ENCODE measurements around the gene PEX10.

PEX10 gene

DNA sequence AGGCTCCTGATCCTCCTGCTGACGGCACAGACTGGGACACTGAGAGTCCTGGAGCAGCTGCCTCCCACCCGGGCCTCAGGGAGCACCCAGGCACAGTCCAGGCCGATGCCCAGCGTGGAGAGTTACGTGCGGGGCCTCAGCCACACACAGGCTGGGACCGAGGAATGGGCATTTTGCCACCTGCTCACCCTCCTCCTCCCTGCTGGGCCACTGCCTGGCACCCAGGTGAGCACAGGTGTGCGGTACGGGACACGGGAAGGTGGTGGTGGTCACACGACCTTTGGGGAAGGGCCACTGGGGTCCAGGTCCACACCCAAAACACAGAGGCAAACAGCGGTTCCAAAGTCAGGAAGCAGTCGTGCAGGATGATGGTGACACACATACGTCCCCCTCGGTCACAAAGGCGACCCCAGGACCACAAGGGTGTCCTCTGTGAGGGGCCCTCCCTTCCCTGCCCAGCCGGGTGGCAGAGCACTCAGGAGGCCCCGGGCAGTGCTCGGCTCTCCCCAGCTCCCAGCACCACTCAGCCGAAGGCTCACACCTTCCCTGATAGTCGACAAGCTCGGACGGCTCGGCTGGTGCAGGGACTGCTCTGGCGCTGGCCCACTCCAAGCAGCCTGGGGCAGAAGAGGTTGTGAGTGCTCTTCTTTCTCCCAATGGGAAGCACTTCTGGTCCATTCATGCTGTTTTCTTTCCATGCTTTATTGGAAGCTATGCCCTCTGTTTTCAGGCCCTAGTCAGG, 35.3 kb downstream of the PEX10 start:
- Histone ChIP-seq H3K27ac (ENCODE audit: low read length) (no peak overlapping the region), H3K36me3 (ENCODE audit: control insufficient read depth, insufficient read depth, low read length) (no peaks in the 10 kb centered on the region; the same call in 1 of the 2 replicates), H3K4me3 (ENCODE audit: low read length) (no peak overlapping the region), H3K4me1 (ENCODE audit: control insufficient read depth, insufficient read depth, low read length) (no peaks in the 10 kb centered on the region), H3K27me3 (ENCODE audit: control insufficient read depth, insufficient read depth, low read length) (no peaks in the 10 kb centered on the region), H3K9me3 (ENCODE audit: control insufficient read depth, insufficient read depth, low read length) (no peaks in the 10 kb centered on the region)
- no peak for DNase-seq (ENCODE audit: low read depth, low spot score)
- no CpG with 5 or more reads among the region's 25 CpGs for WGBS (ENCODE audit: insufficient coverage, insufficient read length)

DNA sequence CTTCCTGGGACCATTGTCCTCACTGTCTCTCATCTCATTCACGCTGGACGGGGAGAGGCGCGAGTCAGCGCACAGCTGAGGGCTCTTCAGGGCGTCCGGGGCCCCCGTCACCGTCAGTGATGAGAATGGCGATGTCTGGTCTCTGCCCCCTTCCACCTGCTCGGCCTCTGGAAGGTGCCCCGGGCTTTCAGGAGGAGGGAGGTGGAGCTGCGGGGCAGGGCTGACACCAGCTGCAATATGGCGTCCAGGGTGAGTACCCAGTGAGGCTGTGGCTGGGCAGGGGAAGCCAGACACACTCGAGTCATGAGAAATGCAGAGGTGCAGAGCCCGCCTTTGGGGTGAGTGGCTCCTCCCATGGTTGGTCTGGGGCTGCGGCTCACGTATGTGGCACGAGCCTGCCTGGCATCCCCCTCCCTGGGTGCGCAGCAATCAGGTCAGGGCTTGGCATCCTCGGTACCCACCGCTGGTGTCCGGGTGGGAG, 36.1 kb downstream of the PEX10 start:
- no peaks in the 10 kb centered on the region for H3K9me3 ChIP-seq (ENCODE audit: control insufficient read depth, insufficient read depth, low read length)
- H3K27me3 ChIP-seq (ENCODE audit: control insufficient read depth, insufficient read depth, low read length): no peaks in the 10 kb centered on the region
- no peak for DNase-seq (ENCODE audit: low read depth, low spot score)
- H3K4me3 ChIP-seq (ENCODE audit: low read length): no peak overlapping the region
- H3K27ac ChIP-seq (ENCODE audit: low read length): no peak overlapping the region
- no peaks in the 10 kb centered on the region for H3K4me1 ChIP-seq (ENCODE audit: control insufficient read depth, insufficient read depth, low read length)
- WGBS (ENCODE audit: insufficient coverage, insufficient read length): no CpG with 5 or more reads among the region's 23 CpGs
- no peaks in the 10 kb centered on the region; the same call in 1 of the 2 replicates for H3K36me3 ChIP-seq (ENCODE audit: control insufficient read depth, insufficient read depth, low read length)

DNA sequence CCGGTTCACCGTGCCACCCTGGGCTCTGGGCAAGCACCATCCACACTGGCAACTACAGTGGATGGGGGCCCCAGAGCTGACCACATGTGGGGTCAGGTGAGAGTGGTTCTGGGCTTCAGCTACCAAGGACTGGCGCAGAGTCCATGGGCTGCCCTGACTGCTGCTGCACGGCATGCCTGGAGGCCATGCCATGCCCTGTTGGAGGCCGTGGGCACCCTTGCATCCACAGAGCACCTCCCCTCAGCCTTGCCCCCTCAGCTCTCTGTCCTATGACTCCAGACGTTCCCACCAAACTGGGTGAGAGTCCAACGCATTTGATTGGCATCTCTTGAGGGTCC, 36.5 kb downstream of the PEX10 start:
- H3K27ac ChIP-seq (ENCODE audit: low read length): no peak overlapping the region
- DNase-seq (ENCODE audit: low read depth, low spot score): no peak
- WGBS (ENCODE audit: insufficient coverage, insufficient read length): no CpG with 5 or more reads among the region's 7 CpGs
- no peak overlapping the region for H3K4me3 ChIP-seq (ENCODE audit: low read length)
- H3K36me3 ChIP-seq (ENCODE audit: control insufficient read depth, insufficient read depth, low read length): no peaks in the 10 kb centered on the region
- no peaks in the 10 kb centered on the region for H3K4me1 ChIP-seq (ENCODE audit: control insufficient read depth, insufficient read depth, low read length)
- H3K27me3 ChIP-seq (ENCODE audit: control insufficient read depth, insufficient read depth, low read length): no peaks in the 10 kb centered on the region
- no peaks in the 10 kb centered on the region for H3K9me3 ChIP-seq (ENCODE audit: control insufficient read depth, insufficient read depth, low read length)

DNA sequence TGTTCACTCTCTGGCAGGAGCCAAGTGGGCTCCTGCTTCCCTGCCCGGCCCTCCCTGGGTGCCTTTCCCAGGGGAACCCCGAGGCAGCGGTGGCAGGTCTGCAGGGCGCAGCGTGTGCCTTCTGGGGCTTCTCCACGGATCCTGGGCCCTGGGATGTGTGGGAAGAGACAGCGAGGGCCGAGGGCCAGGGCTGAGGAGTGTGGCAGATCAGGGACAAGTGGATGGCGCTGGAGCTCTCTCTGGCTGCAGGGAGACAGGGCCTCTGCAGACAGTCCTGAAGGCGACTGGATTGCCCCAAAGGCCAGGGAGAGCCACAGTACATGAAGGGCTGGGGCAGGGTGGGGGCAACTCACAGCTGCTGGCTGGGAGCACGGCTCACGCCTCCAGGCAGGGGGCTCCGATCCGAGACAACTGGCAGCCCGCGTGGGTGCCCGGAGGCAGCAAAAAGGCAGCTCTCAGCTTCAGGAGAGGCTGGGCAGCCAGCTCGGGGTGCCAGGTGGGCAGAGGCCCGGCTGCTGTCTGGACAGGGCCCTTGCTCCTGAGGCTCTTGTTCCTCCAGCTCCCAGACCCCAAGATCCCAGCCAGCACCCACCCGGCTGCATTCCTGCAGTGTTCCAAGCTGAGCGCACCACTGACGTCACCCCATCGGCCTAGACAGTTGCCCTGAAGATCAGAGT, 37.0 kb downstream of the PEX10 start:
- no peak overlapping the region for H3K27ac ChIP-seq (ENCODE audit: low read length)
- H3K4me3 ChIP-seq (ENCODE audit: low read length): no peak overlapping the region
- no peak for DNase-seq (ENCODE audit: low read depth, low spot score)
- no peaks in the 10 kb centered on the region for H3K9me3 ChIP-seq (ENCODE audit: control insufficient read depth, insufficient read depth, low read length)
- no CpG with 5 or more reads among the region's 23 CpGs for WGBS (ENCODE audit: insufficient coverage, insufficient read length)
- no peaks in the 10 kb centered on the region for H3K4me1 ChIP-seq (ENCODE audit: control insufficient read depth, insufficient read depth, low read length)
- H3K36me3 ChIP-seq (ENCODE audit: control insufficient read depth, insufficient read depth, low read length): no peaks in the 10 kb centered on the region
- H3K27me3 ChIP-seq (ENCODE audit: control insufficient read depth, insufficient read depth, low read length): no peaks in the 10 kb centered on the region

DNA sequence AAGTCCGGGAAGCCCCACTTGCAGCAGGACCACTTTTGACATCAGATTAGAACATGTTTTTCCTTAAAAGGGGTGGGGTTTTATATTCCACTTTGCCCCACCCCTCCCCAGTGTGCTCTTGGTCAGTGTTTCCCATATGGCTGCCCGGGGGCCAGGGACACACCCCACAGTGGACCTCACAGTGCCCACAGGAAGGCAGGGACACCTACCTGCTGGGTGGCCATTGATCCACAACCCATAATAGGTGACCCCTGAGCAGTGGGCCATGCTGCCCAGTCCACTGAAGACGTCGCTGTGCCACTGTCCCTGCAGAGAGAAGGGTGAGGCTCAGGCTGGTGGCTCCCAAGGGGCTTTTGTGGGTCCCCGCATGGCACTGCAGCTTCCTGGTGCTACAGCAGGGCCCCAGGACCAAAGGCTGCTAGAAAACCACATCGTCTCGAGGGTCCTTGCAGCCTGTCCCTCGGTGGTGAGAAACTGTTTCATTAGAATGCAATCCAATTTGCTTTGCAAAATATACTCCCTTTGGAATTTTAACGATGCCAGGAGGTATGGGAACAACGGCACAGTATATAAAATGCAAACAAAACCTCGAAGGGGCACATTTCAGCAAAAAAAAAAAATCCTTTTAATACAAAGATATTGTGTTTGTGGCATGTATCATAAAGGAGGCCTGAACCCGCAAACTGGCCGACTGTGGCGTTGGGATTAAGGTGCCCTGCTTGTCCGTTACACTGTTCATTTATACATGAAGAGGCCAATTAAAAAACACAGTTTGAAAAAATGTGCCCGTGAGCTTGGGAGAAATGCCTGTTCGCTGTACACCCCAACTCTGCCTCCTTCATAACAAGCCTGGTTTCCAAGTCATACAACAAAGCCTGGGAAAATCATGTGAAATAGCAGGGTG, 37.9 kb downstream of the PEX10 start:
- no peaks in the 10 kb centered on the region for H3K36me3 ChIP-seq (ENCODE audit: control insufficient read depth, insufficient read depth, low read length)
- no peaks in the 10 kb centered on the region for H3K27me3 ChIP-seq (ENCODE audit: control insufficient read depth, insufficient read depth, low read length)
- no CpG with 5 or more reads among the region's 17 CpGs for WGBS (ENCODE audit: insufficient coverage, insufficient read length)
- no peaks in the 10 kb centered on the region for H3K9me3 ChIP-seq (ENCODE audit: control insufficient read depth, insufficient read depth, low read length)
- no peaks in the 10 kb centered on the region for H3K4me1 ChIP-seq (ENCODE audit: control insufficient read depth, insufficient read depth, low read length)
- no peak overlapping the region for H3K4me3 ChIP-seq (ENCODE audit: low read length)
- no peak for DNase-seq (ENCODE audit: low read depth, low spot score)
- no peak overlapping the region for H3K27ac ChIP-seq (ENCODE audit: low read length)

DNA sequence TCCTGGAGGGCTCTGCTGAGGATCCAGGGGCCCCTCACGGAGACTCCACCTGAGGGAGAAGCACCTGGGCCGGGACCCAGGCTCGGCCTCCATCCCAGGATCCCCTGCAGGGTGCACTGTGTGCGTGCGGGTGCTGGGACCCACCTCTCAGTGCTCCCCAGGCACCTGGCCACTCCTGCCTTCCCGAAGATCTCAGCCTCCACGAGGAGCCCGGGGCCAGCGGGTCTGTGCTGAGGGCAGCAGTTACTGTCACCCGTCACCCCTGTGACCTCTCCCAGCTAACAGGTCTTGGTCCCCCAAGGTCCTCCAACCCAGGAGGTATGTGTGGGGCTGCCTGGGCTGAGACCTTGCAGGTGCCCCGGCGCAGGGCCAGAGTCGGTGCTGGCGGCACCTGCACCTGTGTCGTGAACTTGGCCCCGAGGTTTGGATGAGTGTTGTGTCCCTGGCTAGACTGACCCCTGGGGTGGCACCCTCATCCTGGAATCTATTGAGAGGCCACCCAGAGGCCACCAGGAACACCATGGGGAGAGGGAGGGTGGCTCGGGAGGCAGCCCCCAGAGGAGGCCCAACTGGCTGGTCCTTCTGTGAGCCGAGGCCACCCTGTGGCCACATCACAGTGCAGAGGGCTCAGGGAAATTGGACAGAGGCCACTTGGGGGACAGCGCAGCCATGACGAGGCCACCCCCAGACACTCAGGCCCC, 38.7 kb downstream of the PEX10 start:
- Histone ChIP-seq H3K27me3 (ENCODE audit: control insufficient read depth, insufficient read depth, low read length) (no peaks in the 10 kb centered on the region), H3K27ac (ENCODE audit: low read length) (no peak overlapping the region), H3K9me3 (ENCODE audit: control insufficient read depth, insufficient read depth, low read length) (no peaks in the 10 kb centered on the region), H3K4me3 (ENCODE audit: low read length) (no peak overlapping the region), H3K4me1 (ENCODE audit: control insufficient read depth, insufficient read depth, low read length) (no peaks in the 10 kb centered on the region), H3K36me3 (ENCODE audit: control insufficient read depth, insufficient read depth, low read length) (no peaks in the 10 kb centered on the region)
- no CpG with 5 or more reads among the region's 20 CpGs for WGBS (ENCODE audit: insufficient coverage, insufficient read length)
- no peak for DNase-seq (ENCODE audit: low read depth, low spot score)

DNA sequence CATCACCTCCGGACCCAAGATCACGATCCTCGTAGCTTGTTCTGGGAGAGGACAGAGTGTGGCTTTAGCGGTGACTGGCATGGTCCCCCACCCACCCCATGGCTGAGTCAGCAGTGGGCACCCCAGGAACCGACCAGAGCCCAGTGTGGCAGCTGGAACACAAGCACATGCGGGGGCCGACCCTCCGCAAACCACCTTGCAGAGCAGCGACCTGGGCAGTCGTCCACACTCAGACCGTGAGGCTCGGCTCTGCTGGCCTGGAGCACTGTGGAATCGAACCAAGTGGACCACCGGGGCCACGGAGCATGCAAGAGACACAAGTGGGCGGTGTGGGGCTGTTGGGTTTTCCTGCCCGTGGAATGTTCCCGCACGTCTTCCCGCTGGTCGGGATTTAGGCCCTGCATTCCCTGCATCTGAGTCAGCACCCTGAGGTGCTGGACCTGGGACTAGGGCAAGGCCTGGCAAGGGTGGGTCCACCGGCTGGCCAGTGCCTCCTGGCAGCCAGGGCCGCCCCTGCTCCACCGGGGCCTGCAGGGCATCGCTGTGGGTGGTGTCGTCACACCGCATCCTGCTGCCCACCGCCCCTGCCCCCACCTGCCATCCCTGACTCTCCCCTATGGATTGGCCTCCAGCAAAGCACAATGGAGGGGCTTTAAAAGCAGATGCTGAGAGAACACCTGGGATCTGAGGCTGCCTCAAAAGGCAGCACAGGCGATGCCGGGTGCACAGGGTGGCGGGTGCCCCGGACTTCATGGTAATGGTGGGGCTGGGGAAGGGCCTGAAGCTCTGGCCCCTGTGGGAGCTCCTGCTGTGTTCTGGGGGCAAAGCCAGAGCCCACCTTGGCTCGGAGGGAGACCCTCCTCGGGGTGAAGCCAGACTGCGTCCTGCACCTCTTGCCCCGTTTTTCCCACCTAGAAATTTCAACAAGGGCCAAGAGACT, 39.5 kb downstream of the PEX10 start:
- Histone ChIP-seq H3K9me3 (ENCODE audit: control insufficient read depth, insufficient read depth, low read length) (no peaks in the 10 kb centered on the region), H3K4me1 (ENCODE audit: control insufficient read depth, insufficient read depth, low read length) (no peaks in the 10 kb centered on the region), H3K4me3 (ENCODE audit: low read length) (no peak overlapping the region), H3K27me3 (ENCODE audit: control insufficient read depth, insufficient read depth, low read length) (no peaks in the 10 kb centered on the region), H3K36me3 (ENCODE audit: control insufficient read depth, insufficient read depth, low read length) (no peaks in the 10 kb centered on the region), H3K27ac (ENCODE audit: low read length) (no peak overlapping the region)
- no peak for DNase-seq (ENCODE audit: low read depth, low spot score)
- WGBS (ENCODE audit: insufficient coverage, insufficient read length): no CpG with 5 or more reads among the region's 36 CpGs

DNA sequence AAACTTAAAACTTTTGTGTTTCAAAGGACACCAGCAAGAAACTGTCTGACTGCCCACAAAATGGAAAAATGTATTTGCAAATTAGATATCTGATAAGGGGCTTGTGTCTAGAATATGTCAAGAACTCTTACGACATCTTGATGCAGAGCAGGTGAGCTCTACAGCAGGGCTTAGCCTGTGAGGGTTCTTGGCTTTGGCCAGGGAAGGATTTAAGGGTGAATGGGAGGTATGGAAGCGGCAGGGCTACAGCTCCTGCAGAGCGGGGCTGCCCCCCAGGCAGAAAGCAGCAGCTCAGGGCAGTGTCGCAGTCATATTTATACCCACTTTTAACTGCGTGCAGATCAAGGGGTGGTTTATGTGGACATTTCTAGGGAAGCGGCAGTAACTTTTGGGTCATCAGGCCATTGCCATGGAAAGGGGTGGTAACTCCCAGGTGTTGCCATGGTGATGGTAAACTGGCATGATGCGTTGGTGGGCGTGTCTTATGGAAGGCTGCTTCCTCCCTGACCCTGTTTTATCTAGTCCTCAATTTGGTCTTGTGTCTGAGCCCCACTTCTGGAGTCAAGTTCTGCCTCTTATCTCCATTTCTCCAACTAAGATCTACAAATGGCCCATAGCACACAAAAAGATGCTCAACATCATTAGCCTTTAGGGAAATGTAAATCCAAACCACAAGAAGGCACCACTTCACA, 44.2 kb downstream of the PEX10 start:
- no CpG with 5 or more reads among the region's 8 CpGs for WGBS (ENCODE audit: insufficient coverage, insufficient read length)
- H3K4me3 ChIP-seq (ENCODE audit: low read length): no peak overlapping the region
- no peak overlapping the region for H3K27ac ChIP-seq (ENCODE audit: low read length)
- H3K4me1 ChIP-seq (ENCODE audit: control insufficient read depth, insufficient read depth, low read length): no peaks in the 10 kb centered on the region
- DNase-seq (ENCODE audit: low read depth, low spot score): no peak
- no peaks in the 10 kb centered on the region for H3K9me3 ChIP-seq (ENCODE audit: control insufficient read depth, insufficient read depth, low read length)
- no peaks in the 10 kb centered on the region for H3K27me3 ChIP-seq (ENCODE audit: control insufficient read depth, insufficient read depth, low read length)
- no peaks in the 10 kb centered on the region for H3K36me3 ChIP-seq (ENCODE audit: control insufficient read depth, insufficient read depth, low read length)

DNA sequence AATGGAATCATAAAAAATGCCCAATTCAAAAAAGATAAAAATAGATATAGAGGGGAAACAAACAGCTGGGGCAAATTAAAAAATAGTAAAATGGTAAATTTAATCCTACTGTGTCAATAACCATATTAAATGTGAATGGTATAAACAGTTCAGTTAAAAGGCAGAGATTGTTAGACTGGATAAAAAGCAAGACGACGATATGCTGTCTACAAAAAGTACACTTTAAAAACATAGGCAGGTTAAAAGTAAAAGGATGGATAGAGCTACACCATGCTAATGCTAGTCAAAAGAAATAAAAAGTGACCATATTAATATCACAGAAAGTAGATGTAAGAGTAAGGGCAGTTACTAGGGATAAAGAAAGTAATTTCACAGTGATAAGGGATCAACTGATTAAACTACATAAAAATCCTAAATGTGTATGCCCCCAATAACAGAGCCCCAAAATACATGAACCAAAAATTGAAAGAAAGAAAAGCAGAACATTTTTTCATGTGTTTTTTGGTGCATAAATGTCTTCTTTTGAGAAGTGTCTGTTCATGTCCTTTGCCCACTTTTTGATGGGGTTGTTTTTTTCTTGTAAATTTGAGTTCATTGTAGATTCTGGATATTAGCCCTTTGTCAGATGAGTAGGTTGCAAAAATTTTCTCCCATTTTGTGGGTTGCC, 48.4 kb downstream of the PEX10 start:
- Histone ChIP-seq H3K9me3 (ENCODE audit: control insufficient read depth, insufficient read depth, low read length) (no peaks in the 10 kb centered on the region), H3K27ac (ENCODE audit: low read length) (no peak overlapping the region), H3K4me1 (ENCODE audit: control insufficient read depth, insufficient read depth, low read length) (no peaks in the 10 kb centered on the region), H3K36me3 (ENCODE audit: control insufficient read depth, insufficient read depth, low read length) (no peaks in the 10 kb centered on the region), H3K4me3 (ENCODE audit: low read length) (no peak overlapping the region), H3K27me3 (ENCODE audit: control insufficient read depth, insufficient read depth, low read length) (no peaks in the 10 kb centered on the region; the same call in 1 of the 2 replicates)
- no peak for DNase-seq (ENCODE audit: low read depth, low spot score)
- WGBS (ENCODE audit: insufficient coverage, insufficient read length): no CpG with 5 or more reads among the region's 2 CpGs
